ENCODE measurements around the gene TSPAN2. TPM values are rescaled to one million over a fixed set of nuclear protein-coding genes. Genes with fewer than 3 reads are reported as not detected.

Gene TSPAN2
- total RNA-seq, 1 experiment from 2014 or later: 26.5 TPM

DNA sequence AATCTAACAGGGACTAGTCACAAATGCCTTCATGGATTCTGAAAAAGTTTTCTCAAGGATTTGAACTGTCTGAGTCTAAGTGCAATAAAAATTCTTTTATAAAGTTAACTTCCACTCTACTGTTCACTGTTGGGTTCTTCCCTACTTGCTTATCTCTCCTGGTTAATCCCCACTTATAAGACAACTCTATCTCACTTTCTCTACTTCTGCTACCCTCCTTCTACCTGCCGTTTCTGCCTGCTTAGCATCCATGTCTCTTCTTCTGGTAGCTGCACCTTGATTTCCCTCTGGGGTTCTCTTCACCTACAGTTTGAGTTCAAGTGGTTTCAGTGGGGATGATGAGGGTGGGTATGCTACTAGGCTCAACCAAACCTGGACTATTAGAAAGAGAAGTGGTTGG, 53.7 kb downstream of the TSPAN2 start:
- H3K27me3 ChIP-seq (ENCODE audit: insufficient read depth, low read depth): no peaks in the 10 kb centered on the region
- BruUV-seq (replicated peaks): no TSS peak
- no peaks in the 10 kb centered on the region for H3F3A ChIP-seq (ENCODE audit: insufficient read depth, low read depth)
- no peaks in the 10 kb centered on the region for H3K79me2 ChIP-seq (ENCODE audit: low read depth)
- H3K4me3 ChIP-seq: no peak overlapping the region
- intact Hi-C loops (cut with micrococcal nuclease; ENCODE audit: unreplicated experiment): loop anchor here (5.0 kb wide), 1 partner anchor 38 kb away; no protein-coding TSS in a partner anchor
- DNase-seq: no peak
- no peak overlapping the region for H2AFZ ChIP-seq
- no peaks in the 10 kb centered on the region for H3K9me3 ChIP-seq (ENCODE audit: insufficient read depth, low read depth)
- H4K20me1 ChIP-seq (ENCODE audit: insufficient read depth): no peaks in the 10 kb centered on the region
- H3K9me2 ChIP-seq (ENCODE audit: insufficient read depth): no peaks in the 10 kb centered on the region
- ChIA-PET CTCF (interaction anchor here (1.3 kb wide), 1 partner anchor 17 kb away, joined by 3 read pairs; no protein-coding TSS in a partner anchor), POLR2A (ENCODE audit: unreplicated experiment) (no interaction called here)
- no peaks in the 10 kb centered on the region for H3K4me1 ChIP-seq (replicated peaks; ENCODE audit: insufficient read depth)
- TF ChIP-seq, protein P1, sequence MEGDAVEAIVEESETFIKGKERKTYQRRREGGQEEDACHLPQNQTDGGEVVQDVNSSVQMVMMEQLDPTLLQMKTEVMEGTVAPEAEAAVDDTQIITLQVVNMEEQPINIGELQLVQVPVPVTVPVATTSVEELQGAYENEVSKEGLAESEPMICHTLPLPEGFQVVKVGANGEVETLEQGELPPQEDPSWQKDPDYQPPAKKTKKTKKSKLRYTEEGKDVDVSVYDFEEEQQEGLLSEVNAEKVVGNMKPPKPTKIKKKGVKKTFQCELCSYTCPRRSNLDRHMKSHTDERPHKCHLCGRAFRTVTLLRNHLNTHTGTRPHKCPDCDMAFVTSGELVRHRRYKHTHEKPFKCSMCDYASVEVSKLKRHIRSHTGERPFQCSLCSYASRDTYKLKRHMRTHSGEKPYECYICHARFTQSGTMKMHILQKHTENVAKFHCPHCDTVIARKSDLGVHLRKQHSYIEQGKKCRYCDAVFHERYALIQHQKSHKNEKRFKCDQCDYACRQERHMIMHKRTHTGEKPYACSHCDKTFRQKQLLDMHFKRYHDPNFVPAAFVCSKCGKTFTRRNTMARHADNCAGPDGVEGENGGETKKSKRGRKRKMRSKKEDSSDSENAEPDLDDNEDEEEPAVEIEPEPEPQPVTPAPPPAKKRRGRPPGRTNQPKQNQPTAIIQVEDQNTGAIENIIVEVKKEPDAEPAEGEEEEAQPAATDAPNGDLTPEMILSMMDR (conservative IDR thresholded peaks at IDR 0.05): no peak
- TF ChIP-seq EZH2 (IDR thresholded peaks at IDR 0.05; ENCODE audit: low read depth): no peak
- H3K36me3 ChIP-seq (ENCODE audit: low read depth): no peaks in the 10 kb centered on the region
- no peak overlapping the region for H3K4me2 ChIP-seq
- H3K27ac ChIP-seq: no peak overlapping the region

DNA sequence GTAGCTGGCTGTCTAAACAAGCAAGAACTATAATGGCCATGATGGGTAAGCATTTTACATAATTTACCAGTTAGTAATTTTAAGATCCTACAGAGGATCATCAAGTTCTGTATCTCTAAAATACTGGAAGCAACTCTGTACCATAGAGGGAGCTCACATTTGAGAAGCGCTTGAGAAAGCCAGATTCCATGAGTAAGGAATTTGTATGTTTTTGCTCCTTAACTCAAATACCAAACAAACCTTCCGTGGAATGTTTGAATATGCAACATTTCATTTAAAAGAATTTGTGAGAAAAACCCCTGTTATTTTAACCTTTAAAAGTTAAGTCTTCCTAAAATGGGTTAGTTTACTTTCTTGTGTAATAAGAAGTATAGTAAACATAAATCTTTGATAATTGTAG, 57.7 kb downstream of the TSPAN2 start:
- no peaks in the 10 kb centered on the region for H3K79me2 ChIP-seq (ENCODE audit: low read depth)

DNA sequence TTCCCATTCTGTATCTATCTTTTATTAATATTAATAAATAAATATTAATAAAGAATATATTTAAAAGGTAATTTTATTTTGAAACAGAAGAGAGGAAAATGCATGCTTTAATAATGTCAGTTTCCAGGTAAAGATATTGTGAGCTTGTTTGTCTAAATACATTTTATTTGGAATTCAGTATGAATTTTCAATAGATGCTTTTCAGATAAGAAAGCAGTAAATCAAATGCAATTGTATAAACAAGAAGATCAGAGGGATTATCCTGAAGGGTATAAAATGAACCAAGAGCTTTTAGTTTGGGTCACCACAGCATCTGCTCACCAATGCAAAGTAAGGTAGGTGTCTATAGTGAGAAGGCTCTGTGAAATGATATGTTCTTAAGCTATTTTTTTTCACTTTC, 59.8 kb downstream of the TSPAN2 start, which contains the start of gene TSHB:
Gene TSHB, plus strand, starts transcription at position 301 of the 400 bp plus-strand sequence. CDS start 3,537 bp downstream, outside the sequence.
- Histone ChIP-seq H3K9me2 (ENCODE audit: insufficient read depth) (no peaks in the 10 kb centered on the region; the same call in 1 of the 2 replicates), H3K4me3 (no peak within 1 kb of the TSS), H3F3A (ENCODE audit: insufficient read depth, low read depth) (no peaks in the 10 kb centered on the region), H3K79me2 (ENCODE audit: low read depth) (no peaks in the 10 kb centered on the region), H3K9me3 (ENCODE audit: insufficient read depth, low read depth) (no peaks in the 10 kb centered on the region), H2AFZ (no peak within 1 kb of the TSS), H3K36me3 (ENCODE audit: low read depth) (no peaks in the 10 kb centered on the region), H3K4me1 (replicated peaks; ENCODE audit: insufficient read depth) (no peaks in the 10 kb centered on the region), H4K20me1 (ENCODE audit: insufficient read depth) (no peaks in the 10 kb centered on the region), H3K4me2 (no peak within 1 kb of the TSS), H3K27me3 (ENCODE audit: insufficient read depth, low read depth) (no peaks in the 10 kb centered on the region), H3K27ac (no peak within 1 kb of the TSS)
- POLR2A ChIA-PET (ENCODE audit: unreplicated experiment): no interaction called here
- no TSS peak for BruUV-seq (replicated peaks)
- peak in 1 of 2 experiments; percentile 24 for DNase-seq
- TF ChIP-seq, protein P1 (conservative IDR thresholded peaks at IDR 0.05): no peak
- no peak for TF ChIP-seq EZH2 (IDR thresholded peaks at IDR 0.05; ENCODE audit: low read depth)
- intact Hi-C loops (cut with micrococcal nuclease; ENCODE audit: unreplicated experiment): no loop called here
- CTCF ChIA-PET: no interaction called here

More for the DNA sequence above, 57.7 kb downstream of the TSPAN2 start:
- Histone ChIP-seq H3K4me2 (no peak overlapping the region), H2AFZ (no peak overlapping the region), H4K20me1 (ENCODE audit: insufficient read depth) (no peaks in the 10 kb centered on the region), H3K27ac (no peak overlapping the region), H3K4me3 (no peak overlapping the region), H3F3A (ENCODE audit: insufficient read depth, low read depth) (no peaks in the 10 kb centered on the region), H3K36me3 (ENCODE audit: low read depth) (no peaks in the 10 kb centered on the region), H3K9me3 (ENCODE audit: insufficient read depth, low read depth) (no peaks in the 10 kb centered on the region), H3K4me1 (replicated peaks; ENCODE audit: insufficient read depth) (no peaks in the 10 kb centered on the region), H3K9me2 (ENCODE audit: insufficient read depth) (no peaks in the 10 kb centered on the region), H3K27me3 (ENCODE audit: insufficient read depth, low read depth) (no peaks in the 10 kb centered on the region)
- intact Hi-C loops (cut with micrococcal nuclease; ENCODE audit: unreplicated experiment): no loop called here
- ChIA-PET POLR2A (ENCODE audit: unreplicated experiment) (no interaction called here), CTCF (no interaction called here)
- no peak for DNase-seq
- TF ChIP-seq, protein P1 (conservative IDR thresholded peaks at IDR 0.05): no peak
- no peak for TF ChIP-seq EZH2 (IDR thresholded peaks at IDR 0.05; ENCODE audit: low read depth)
- BruUV-seq (replicated peaks): no TSS peak

Measured in PC-9 (cell line).